SU-DHL-6 (cell line): ENCODE measurements around the gene CALHM2.

Experiments used
- CTCF ChIP-seq: fragments of 200-600 bp; sonication (generic); IDR thresholded peaks from one replicate; pipeline ENCODE4 v1.5.1; 2017; ENCODE audit warnings: antibody characterized with exemption, mild to moderate bottlenecking, low read length, moderate library complexity; ENCODE audit not compliant: insufficient read depth, poor library complexity, severe bottlenecking
- EZH2phosphoT487 ChIP-seq: fragments of 200-600 bp; sonication (generic), shearing (Covaris generic); conservative IDR thresholded peaks from 2 replicates; pipeline ENCODE4 v1.6.1; 2018; ENCODE audit warnings: mild to moderate bottlenecking, antibody characterized with exemption, low read length, moderate library complexity, mixed read lengths

GRCh38 chr10:103454026-103454425, 1.9 kb upstream of the CALHM2 start:
- TF ChIP-seq CTCF, result no peak
- no peak for TF ChIP-seq EZH2phosphoT487
